ENCODE results near the gene RPLP1. TPM values are rescaled to one million over a fixed set of nuclear protein-coding genes. Genes with fewer than 3 reads are reported as not detected.

Gene RPLP1
- total and polyA plus RNA-seq, 9 of the 15 experiments (the other 6 are each of a cell fraction or from before 2014, with no cell fraction given) = 76.3 to 3,053 (median 847) TPM

DNA sequence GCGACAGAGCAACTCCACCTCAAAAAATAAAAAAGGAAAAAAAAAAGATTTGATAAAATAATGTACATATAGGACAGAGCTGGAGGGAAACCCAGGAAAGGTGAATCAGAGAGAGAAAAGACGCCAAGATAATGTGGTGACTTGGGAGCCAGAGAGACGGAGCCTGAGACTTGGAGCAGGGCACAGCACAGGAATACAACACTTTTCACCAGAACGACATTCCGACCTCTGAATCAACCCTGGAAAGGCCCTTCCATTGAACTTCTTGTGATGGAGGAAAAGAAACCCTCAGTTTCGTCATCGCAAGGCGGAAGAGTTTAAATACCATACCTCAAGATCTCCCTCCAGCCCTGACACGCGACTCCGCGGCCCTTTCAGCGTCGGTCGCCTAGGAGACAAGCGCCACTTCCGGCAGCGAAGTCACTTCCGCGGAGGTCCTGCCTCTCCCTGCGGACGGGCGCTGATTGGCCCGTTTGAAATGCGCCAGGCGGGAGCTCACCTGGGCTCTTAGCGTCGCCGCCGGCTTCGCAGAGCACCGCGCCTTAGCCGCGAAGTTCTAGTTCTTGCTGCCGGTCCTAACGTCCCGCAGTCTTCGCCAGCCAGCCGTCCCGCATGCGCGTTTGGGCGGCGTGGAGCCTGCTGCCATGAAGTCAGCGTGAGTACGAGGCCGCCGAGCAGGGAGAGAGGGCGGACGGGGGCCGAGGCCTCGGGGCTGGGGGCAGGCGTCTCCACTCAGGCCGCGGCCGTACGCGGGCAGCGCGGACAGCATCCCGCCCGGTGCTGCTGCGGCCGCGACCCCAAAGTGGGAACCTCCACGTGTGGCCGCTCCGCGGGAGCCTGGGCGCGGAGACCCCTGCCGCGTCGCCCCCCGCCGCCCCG lies 38.6 kb upstream of the RPLP1 start, which contains the start of gene KIF23:
TSS of gene KIF23 (plus strand) at position 528 of the 879 bp plus-strand sequence. CDS start at position 645, 117 bp downstream.
- peak within 1 kb of the TSS; percentile 91 for H3K27ac ChIP-seq (ENCODE audit: extremely low read depth, low read depth, low read length)
- FAIRE-seq (peak; percentile 96), DNase-seq (ENCODE audit: extremely low read depth in 1 of 4, low spot score in 3 of 4) (peak; percentile 95 to 99 (median 98)), ATAC-seq (peak; percentile 98)
- 3% methylated on average over 45 of the region's 78 CpGs for WGBS (ENCODE audit: insufficient coverage, low coverage, missing lambda C conversion rate)
- no peaks in the 10 kb centered on the region for H3K9me3 ChIP-seq (replicated peaks; ENCODE audit: control insufficient read depth, insufficient read depth, low read depth, low read length)
- H3K36me3 ChIP-seq (ENCODE audit: control insufficient read depth, insufficient read depth, low read length) = peaks cover 28% of the 10 kb centered on the region
- intact Hi-C loops (cut with micrococcal nuclease) (loop anchor here (2.0 kb wide), 1 partner anchor 49 kb away; no protein-coding TSS in a partner anchor), in situ Hi-C loops (cut with MboI) (no loop called here)
- H2AFZ ChIP-seq (ENCODE audit: low read depth, low read length) = peak within 1 kb of the TSS; percentile 92
- no peaks in the 10 kb centered on the region for H4K20me1 ChIP-seq (replicated peaks; ENCODE audit: control insufficient read depth, insufficient read depth, low read length)
- H3K79me2 ChIP-seq (ENCODE audit: control insufficient read depth, insufficient read depth, low read length) = peaks cover 47% of the 10 kb centered on the region
- peaks cover 0 to 9% of the 10 kb centered on the region in 2 experiments; a peak in 2 of 5 replicates for H3K4me1 ChIP-seq (replicated peaks in 1 of 2; ENCODE audit: control insufficient read depth in 2 of 2, insufficient read depth in 2 of 2, low read length in 2 of 2)
- H3K9ac ChIP-seq (ENCODE audit: insufficient read depth in 1 of 2, low read depth in 2 of 2, low read length in 2 of 2) = peak within 1 kb of the TSS; percentile 89 to 94
- TSS peak; percentile 74 for BruUV-seq (replicated peaks)
- H3K9me1 ChIP-seq (ENCODE audit: control insufficient read depth, insufficient read depth, low read length) = no peaks in the 10 kb centered on the region
- H3K27me3 ChIP-seq (ENCODE audit: control insufficient read depth in 2 of 2, insufficient read depth in 2 of 2, low read length in 2 of 2) = no peaks in the 10 kb centered on the region
- peak within 1 kb of the TSS; percentile 81 for H3K4me2 ChIP-seq (ENCODE audit: insufficient read depth, low read length)
- ChIA-PET POLR2A (interaction anchor here (0.6 to 4.1 kb wide), 9 partner anchors 9 to 177 kb away, joined by 3 to 30 read pairs (median 4); partner anchors contain the start of gene RPLP1), CTCF (ENCODE audit: low intra/inter-chr PET ratio) (no interaction called here)
- H3K4me3 ChIP-seq = peak within 1 kb of the TSS; percentile 78
- TF ChIP-seq MYBL2 (IDR thresholded peaks at IDR 0.05; ENCODE audit: low read depth) = peak; percentile 98
- TF ChIP-seq MYBL2 (CRISPR knock-in tag; IDR thresholded peaks at IDR 0.05; ENCODE audit: borderline replicate concordance) = peak; percentile 90; the same call in 1 of the 2 replicates
- peak; percentile 53 for TF ChIP-seq CHD1 (IDR thresholded peaks at IDR 0.05; ENCODE audit: low read length)
- TF ChIP-seq CBX3 (IDR thresholded peaks at IDR 0.05; ENCODE audit: borderline replicate concordance in 1 of 2, low read length in 2 of 2) = peak in 1 of 2 experiments; percentile 40; a peak in 1 of 3 replicates
- TF ChIP-seq ETV5 (CRISPR knock-in tag; IDR thresholded peaks at IDR 0.05; ENCODE audit: low read depth) = peak; percentile 67
- peak; percentile 12; the same call in 1 of the 2 replicates for TF ChIP-seq STAG1 (CRISPR knock-in tag; IDR thresholded peaks at IDR 0.05; ENCODE audit: borderline replicate concordance)
- TF ChIP-seq ASH1L (IDR thresholded peaks at IDR 0.05; ENCODE audit: borderline replicate concordance, low read depth, partially characterized antibody) = peak; percentile 40
- peak in 1 of 2 experiments; percentile 18; a peak in 1 of 4 replicates for TF ChIP-seq NONO (IDR thresholded peaks at IDR 0.05; ENCODE audit: low read depth in 2 of 2, low read length in 1 of 2)
- TF ChIP-seq FOXM1 (IDR thresholded peaks at IDR 0.05; ENCODE audit: low read depth) = peak; percentile 99
- peak; percentile 99 for TF ChIP-seq FOXM1 (CRISPR knock-in tag; IDR thresholded peaks at IDR 0.05; ENCODE audit: low read depth)
- no peak for TF ChIP-seq ZNF184 (CRISPR knock-in tag; IDR thresholded peaks at IDR 0.05)

All from K562 (cell line).